ENCODE measurements around the gene PIPOX. TPM values are rescaled to one million over a fixed set of nuclear protein-coding genes. Genes with fewer than 3 reads are reported as not detected.

Gene PIPOX
- total RNA-seq, 1 donor, result 1.7 TPM

DNA sequence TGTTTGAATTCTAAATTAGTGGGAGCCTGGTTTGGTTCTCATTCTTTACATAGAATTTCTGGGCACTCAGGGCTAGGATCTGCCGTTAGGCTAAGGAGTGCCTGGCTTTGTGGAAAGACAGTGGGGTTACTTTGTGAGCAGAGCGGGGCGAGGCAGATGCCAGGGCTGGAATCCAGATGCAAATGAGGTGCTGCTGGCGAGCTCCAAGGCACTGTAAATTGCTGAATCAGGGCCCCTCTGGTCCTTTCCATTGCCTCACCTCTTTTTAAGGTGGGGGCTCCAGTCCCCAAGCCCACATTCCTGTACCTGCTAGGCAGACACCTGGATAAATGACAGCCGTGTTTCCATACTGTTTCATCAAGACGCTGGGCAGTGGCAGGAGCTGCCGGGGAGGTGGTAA, 33.8 kb downstream of the PIPOX start:
- H3K4me3 ChIP-seq (ENCODE audit: low read depth, low read length), result no peak overlapping the region
- TF ChIP-seq, protein P1, sequence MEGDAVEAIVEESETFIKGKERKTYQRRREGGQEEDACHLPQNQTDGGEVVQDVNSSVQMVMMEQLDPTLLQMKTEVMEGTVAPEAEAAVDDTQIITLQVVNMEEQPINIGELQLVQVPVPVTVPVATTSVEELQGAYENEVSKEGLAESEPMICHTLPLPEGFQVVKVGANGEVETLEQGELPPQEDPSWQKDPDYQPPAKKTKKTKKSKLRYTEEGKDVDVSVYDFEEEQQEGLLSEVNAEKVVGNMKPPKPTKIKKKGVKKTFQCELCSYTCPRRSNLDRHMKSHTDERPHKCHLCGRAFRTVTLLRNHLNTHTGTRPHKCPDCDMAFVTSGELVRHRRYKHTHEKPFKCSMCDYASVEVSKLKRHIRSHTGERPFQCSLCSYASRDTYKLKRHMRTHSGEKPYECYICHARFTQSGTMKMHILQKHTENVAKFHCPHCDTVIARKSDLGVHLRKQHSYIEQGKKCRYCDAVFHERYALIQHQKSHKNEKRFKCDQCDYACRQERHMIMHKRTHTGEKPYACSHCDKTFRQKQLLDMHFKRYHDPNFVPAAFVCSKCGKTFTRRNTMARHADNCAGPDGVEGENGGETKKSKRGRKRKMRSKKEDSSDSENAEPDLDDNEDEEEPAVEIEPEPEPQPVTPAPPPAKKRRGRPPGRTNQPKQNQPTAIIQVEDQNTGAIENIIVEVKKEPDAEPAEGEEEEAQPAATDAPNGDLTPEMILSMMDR (IDR thresholded peaks at IDR 0.05; ENCODE audit: insufficient read depth, low read depth, low read length), result no peak
- DNase-seq (ENCODE audit: low read depth), result no peak

DNA sequence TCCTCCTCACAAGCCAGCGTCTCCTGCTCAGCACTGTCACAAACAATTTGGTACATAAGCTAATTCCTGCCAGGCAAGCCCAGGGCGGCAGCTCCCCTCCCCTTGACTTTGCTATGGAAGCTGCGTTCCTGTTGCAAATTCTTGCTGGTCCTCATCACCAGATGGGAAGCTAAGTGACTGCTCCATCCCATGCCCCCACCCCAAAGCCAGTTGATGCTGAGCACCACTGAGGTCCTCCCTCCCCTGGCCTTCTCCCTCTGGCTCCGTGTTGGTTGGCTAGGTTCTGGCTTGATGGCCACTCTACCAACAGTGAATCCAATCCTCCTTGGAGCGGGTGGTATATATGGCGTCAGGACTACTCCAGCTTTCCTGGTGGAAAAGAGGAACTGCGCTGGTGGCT, 34.4 kb downstream of the PIPOX start:
- no peak for DNase-seq (ENCODE audit: low read depth)
- TF ChIP-seq, protein P1 (IDR thresholded peaks at IDR 0.05; ENCODE audit: insufficient read depth, low read depth, low read length), result no peak
- H3K4me3 ChIP-seq (ENCODE audit: low read depth, low read length), result no peak overlapping the region

DNA sequence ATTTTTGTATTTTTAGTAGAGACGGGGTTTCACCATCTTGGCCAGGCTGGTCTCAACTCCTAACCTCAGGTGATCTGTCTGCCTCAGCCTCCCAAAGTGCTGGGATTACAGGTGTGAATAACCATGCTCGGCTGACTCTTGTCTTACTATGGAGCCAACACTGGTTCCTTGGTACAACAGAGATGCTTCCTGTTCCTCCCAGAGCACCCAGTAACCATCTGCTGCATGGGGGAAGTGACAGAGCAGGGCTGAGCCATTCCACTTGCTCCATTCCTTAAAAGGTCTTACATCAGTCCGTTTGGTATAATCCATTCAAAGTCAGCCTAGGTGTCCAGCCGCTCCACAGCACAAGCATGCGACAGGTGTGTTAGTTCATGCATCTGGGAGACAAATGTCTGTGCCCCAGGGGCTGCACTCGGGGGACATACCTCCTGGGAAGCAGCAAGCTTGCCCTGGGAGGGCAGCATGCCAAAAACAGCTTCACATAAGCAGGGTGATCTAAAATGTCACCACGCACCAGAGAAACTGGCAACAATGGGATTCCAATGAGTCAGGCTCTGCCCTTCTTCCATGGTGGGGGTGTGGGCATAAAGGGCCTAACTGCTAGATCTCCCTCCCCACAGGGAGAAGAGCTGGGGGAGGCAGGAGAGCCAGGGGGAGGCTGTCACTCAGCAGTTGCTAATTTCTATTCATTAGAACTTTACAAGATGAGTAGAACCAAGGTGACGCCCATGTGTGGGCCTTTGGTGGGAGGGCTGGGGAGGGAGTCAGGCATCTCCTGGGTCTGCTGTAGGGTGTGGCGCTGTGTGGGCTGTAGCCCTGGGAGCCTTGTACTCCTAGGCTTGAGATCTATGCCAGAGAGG, 35.5 kb downstream of the PIPOX start:
- no peak overlapping the region for H3K4me3 ChIP-seq (ENCODE audit: low read depth, low read length)
- DNase-seq (ENCODE audit: low read depth), result no peak
- TF ChIP-seq, protein P1 (IDR thresholded peaks at IDR 0.05; ENCODE audit: insufficient read depth, low read depth, low read length), result no peak

DNA sequence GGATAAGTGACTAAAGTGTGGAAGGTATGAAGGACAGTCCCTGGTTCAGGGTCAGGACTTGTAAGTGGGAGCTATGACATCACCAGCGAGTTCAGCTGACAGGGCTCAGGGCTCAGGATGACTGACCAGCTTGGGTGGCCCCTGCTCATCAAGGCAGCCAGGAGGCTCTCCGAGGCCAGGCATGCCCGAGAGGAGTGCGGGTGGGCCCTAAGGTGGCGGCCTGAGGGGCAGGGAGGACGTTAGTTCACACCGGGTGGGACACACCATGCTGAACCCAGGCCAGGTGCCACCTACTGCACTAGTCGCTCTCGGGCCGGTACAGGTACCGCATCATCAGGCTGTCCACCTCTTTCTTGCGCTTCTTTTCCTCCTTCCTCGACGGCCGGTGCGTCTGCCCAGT, 36.5 kb downstream of the PIPOX start:
- TF ChIP-seq, protein P1 (IDR thresholded peaks at IDR 0.05; ENCODE audit: insufficient read depth, low read depth, low read length), result no peak
- H3K4me3 ChIP-seq (ENCODE audit: low read depth, low read length), result no peak overlapping the region
- DNase-seq (ENCODE audit: low read depth), result no peak

DNA sequence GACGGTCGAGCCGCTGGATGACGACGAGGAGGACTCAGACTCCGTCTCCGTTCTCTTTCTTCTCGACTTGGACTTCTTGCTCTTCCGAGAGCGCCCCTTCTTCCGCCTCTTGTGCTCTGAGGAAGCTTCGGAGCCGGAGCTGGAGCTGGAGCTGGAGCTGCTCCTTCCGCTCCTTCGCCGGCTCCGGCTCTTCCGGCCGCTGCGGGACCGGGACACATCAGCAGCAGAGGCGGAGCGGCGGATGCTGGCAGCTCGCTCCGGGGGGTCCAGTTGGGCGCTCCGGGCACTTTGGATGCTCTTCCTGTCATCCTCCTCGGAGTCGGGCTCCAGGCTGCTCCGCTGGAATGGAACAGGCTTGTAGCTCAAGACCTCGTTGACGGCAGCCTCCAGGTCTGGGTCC, 36.9 kb downstream of the PIPOX start:
- no peak overlapping the region for H3K4me3 ChIP-seq (ENCODE audit: low read depth, low read length)
- TF ChIP-seq, protein P1 (IDR thresholded peaks at IDR 0.05; ENCODE audit: insufficient read depth, low read depth, low read length), result no peak
- DNase-seq (ENCODE audit: low read depth), result no peak

DNA sequence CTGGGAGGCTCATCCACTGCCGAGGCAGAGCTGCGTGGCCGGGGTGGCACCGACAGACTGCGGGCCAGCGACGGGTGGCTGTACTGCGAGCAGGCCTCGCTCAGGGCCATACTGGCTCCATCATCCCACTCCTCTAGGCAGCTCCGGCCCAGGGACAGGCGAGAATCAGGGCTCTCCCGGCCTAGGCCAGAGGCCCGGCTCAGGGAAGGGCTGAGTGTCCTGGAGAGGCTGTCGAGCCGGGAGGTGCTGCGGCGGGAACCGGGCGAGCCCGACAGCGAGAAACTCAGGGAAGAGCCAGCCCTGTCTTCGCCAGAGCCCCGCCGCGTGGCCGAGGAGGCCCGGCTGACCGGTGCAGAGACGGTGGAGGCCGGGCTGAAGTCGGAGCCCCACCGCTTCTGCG, 37.4 kb downstream of the PIPOX start:
- DNase-seq (ENCODE audit: low read depth), result no peak
- TF ChIP-seq, protein P1 (IDR thresholded peaks at IDR 0.05; ENCODE audit: insufficient read depth, low read depth, low read length), result no peak

More for the DNA sequence above, 37.4 kb downstream of the PIPOX start:
- no peak overlapping the region for H3K4me3 ChIP-seq (ENCODE audit: low read depth, low read length)
